Measurements from ENCODE around the gene SPHK2.

- TF ChIP-seq CTCF (IDR thresholded peaks at IDR 0.05) (no peak), EP300 (IDR thresholded peaks at IDR 0.05) (no peak), POLR2A (IDR thresholded peaks at IDR 0.05) (no peak)
These were observed 41.8 kb downstream of the SPHK2 start for GRCh38 chr19:48660852-48661710.

Data from ovary (tissue), 3 donors.